Activated naive CD4-positive, alpha-beta T cell treated with anti-CD3 and anti-CD28 coated beads, Interleukin-2, amount 50 U/mL, for 24 hours (primary cell): ENCODE results near the gene LRRC23.

Source experiments
- H3K27ac Mint-ChIP-seq: one replicate; pipeline ENCODE4 v1.8.0; 2021; ENCODE audit warnings: mild to moderate bottlenecking, mixed read lengths
- H3K27me3 Mint-ChIP-seq: one replicate; pipeline ENCODE4 v1.8.0; 2021; ENCODE audit warnings: mixed read lengths
- H3K36me3 Mint-ChIP-seq: one replicate; pipeline ENCODE4 v1.8.0; 2021; ENCODE audit warnings: mixed read lengths
- H3K4me1 Mint-ChIP-seq: one replicate; pipeline ENCODE4 v1.8.0; 2021; ENCODE audit warnings: mixed read lengths
- H3K4me3 Mint-ChIP-seq: one replicate; pipeline ENCODE4 v1.8.0; 2021; ENCODE audit warnings: mild to moderate bottlenecking, mixed read lengths
- H3K9me3 Mint-ChIP-seq: one replicate; pipeline ENCODE4 v1.8.0; 2021; ENCODE audit warnings: mixed read lengths

The LRRC23 gene

GRCh38 chr12:6912164-6912935, 7.7 kb downstream of the LRRC23 start:
- Mint-ChIP-seq H3K27me3 (no peaks in the 10 kb centered on the region), H3K36me3 (no peaks in the 10 kb centered on the region)

GRCh38 chr12:6914246-6914946, 9.8 kb downstream of the LRRC23 start, which contains the start of gene ENO2:
TSS of gene ENO2 (plus strand) at chr12:6914580. CDS start at chr12:6915833, 1,253 bp downstream.
- peak within 1 kb of the TSS; percentile 95 for H3K27ac Mint-ChIP-seq
- no peaks in the 10 kb centered on the region for H3K9me3 Mint-ChIP-seq
- peak within 1 kb of the TSS; percentile 95 for H3K4me3 Mint-ChIP-seq
- H3K4me1 Mint-ChIP-seq, result peaks cover 38% of the 10 kb centered on the region
- no peaks in the 10 kb centered on the region for H3K27me3 Mint-ChIP-seq
- no peaks in the 10 kb centered on the region for H3K36me3 Mint-ChIP-seq

More at GRCh38 chr12:6912164-6912935, 7.7 kb downstream of the LRRC23 start:
- H3K27ac Mint-ChIP-seq, result peak overlapping the region; percentile 77
- no peaks in the 10 kb centered on the region for H3K9me3 Mint-ChIP-seq
- H3K4me1 Mint-ChIP-seq, result peaks cover 38% of the 10 kb centered on the region
- H3K4me3 Mint-ChIP-seq, result peak overlapping the region; percentile 56

- Mint-ChIP-seq H3K36me3 (no peaks in the 10 kb centered on the region), H3K27me3 (no peaks in the 10 kb centered on the region), H3K27ac (peak overlapping the region; percentile 95), H3K4me1 (peaks cover 38% of the 10 kb centered on the region), H3K9me3 (no peaks in the 10 kb centered on the region), H3K4me3 (peak overlapping the region; percentile 95)
Observed at GRCh38 chr12:6914947-6915788, 10.5 kb downstream of the LRRC23 start.

DNA sequence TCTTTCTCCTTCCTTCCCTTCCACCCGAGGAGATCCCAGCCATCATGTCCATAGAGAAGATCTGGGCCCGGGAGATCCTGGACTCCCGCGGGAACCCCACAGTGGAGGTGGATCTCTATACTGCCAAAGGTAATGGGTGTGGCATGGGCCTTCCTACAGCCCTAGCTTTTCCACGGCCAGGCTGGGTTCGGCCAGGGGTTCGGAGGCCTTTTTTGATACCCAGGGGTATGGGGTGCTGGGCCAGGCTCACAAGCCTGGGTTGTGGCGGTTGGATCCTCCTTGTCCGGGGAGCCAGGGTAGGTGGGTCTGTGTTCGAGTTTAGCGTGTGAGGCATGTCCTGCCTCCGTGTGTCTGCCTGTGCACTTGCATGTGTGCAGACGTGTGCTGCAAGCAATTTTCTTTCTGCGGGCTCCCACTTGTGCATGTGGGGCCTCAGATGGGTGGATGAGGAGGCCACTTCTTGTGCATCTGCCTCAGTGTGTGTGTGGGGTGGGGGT, 11.2 kb downstream of the LRRC23 start:
- no peaks in the 10 kb centered on the region for H3K9me3 Mint-ChIP-seq
- peak overlapping the region; percentile 95 for H3K4me3 Mint-ChIP-seq
- H3K4me1 Mint-ChIP-seq, result peaks cover 38% of the 10 kb centered on the region
- H3K27ac Mint-ChIP-seq, result peak overlapping the region; percentile 51
- H3K27me3 Mint-ChIP-seq, result no peaks in the 10 kb centered on the region
- H3K36me3 Mint-ChIP-seq, result no peaks in the 10 kb centered on the region

DNA sequence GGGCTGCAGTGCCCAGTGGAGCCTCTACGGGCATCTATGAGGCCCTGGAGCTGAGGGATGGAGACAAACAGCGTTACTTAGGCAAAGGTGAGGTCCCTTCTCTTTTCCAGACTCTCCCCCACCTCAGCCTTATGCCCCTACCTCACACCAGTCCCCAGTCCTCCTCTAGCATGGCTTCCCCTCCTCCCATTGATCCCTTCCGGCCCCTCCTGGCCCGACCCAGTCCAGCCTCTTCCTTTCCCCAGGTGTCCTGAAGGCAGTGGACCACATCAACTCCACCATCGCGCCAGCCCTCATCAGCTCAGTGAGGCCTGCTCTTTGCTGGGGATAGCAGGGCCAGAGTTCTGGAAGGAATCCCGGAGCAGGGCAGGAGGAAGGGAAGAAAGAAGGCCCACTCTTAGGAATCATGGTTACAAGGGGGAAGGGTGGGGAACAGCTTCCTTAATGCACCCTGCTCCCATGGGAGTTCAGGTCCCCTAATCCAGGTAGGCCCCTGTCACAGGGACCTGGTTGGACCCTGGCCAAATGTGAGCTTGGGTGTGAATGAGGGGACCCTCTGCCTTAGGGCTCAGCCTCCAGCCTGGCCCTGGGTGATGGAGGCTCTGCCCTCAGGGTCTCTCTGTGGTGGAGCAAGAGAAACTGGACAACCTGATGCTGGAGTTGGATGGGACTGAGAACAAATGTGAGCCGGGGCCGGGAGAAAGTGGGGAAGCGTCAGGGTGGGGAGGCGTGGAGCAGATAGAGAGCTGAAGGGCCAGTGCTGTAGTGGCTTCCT, 12.0 kb downstream of the LRRC23 start:
- no peaks in the 10 kb centered on the region for H3K36me3 Mint-ChIP-seq
- no peaks in the 10 kb centered on the region for H3K9me3 Mint-ChIP-seq
- H3K4me3 Mint-ChIP-seq, result peak overlapping the region; percentile 95
- H3K27ac Mint-ChIP-seq, result peak overlapping the region; percentile 68
- H3K4me1 Mint-ChIP-seq, result peaks cover 38% of the 10 kb centered on the region
- H3K27me3 Mint-ChIP-seq, result no peaks in the 10 kb centered on the region

GRCh38 chr12:6917491-6918231, 13.0 kb downstream of the LRRC23 start:
- H3K27ac Mint-ChIP-seq, result peak overlapping the region; percentile 12

GRCh38 chr12:6919588-6919987, 15.0 kb downstream of the LRRC23 start:
- Mint-ChIP-seq H3K36me3 (no peaks in the 10 kb centered on the region), H3K9me3 (no peaks in the 10 kb centered on the region), H3K4me3 (no peak overlapping the region), H3K27me3 (no peaks in the 10 kb centered on the region), H3K4me1 (peaks cover 29% of the 10 kb centered on the region), H3K27ac (peak overlapping the region; percentile 26)

More at GRCh38 chr12:6917491-6918231, 13.0 kb downstream of the LRRC23 start:
- Mint-ChIP-seq H3K4me1 (peaks cover 38% of the 10 kb centered on the region), H3K4me3 (no peak overlapping the region), H3K27me3 (no peaks in the 10 kb centered on the region), H3K9me3 (no peaks in the 10 kb centered on the region), H3K36me3 (no peaks in the 10 kb centered on the region)

- no peak overlapping the region for H3K4me3 Mint-ChIP-seq
- H3K4me1 Mint-ChIP-seq, result peaks cover 18% of the 10 kb centered on the region
- H3K9me3 Mint-ChIP-seq, result no peaks in the 10 kb centered on the region
- H3K27me3 Mint-ChIP-seq, result no peaks in the 10 kb centered on the region
- no peaks in the 10 kb centered on the region for H3K36me3 Mint-ChIP-seq
- no peak overlapping the region for H3K27ac Mint-ChIP-seq
Observed at GRCh38 chr12:6921539-6921938, 16.9 kb downstream of the LRRC23 start.

DNA sequence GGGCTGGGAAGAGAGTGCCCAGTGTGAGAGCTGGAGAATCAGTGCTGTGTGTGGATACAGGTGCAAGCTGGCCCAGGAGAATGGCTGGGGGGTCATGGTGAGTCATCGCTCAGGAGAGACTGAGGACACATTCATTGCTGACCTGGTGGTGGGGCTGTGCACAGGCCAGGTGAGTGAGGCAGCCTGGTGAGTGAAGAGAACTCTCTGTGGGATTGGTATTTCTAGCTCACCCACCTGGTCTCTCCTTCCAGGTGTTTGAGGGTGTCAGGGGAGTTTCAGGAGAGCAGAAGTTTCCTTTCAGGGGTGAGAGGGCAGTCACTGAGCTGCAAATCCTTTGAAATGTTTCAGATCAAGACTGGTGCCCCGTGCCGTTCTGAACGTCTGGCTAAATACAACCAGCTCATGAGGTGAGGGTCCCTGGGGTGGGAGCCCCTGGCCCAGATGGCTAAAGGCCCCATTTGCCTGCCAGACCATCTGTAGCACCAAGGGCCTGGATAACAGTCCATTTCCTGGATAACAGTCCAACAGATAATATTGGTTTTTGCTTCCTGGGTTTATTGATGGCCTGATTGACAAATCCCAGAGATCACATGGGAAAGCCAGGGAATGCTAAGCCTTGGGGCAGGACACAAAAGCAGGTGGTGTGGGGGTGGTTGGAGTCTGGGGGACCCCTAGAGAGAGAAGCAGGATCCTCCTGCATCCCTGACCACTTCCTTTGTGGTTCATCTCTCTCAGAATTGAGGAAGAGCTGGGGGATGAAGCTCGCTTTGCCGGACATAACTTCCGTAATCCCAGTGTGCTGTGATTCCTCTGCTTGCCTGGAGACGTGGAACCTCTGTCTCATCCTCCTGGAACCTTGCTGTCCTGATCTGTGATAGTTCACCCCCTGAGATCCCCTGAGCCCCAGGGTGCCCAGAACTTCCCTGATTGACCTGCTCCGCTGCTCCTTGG, 17.6 kb downstream of the LRRC23 start:
- no peaks in the 10 kb centered on the region for H3K27me3 Mint-ChIP-seq
- no peaks in the 10 kb centered on the region for H3K9me3 Mint-ChIP-seq
- H3K4me3 Mint-ChIP-seq, result no peak overlapping the region
- peaks cover 20% of the 10 kb centered on the region for H3K4me1 Mint-ChIP-seq
- peak overlapping the region; percentile 62 for H3K27ac Mint-ChIP-seq
- no peaks in the 10 kb centered on the region for H3K36me3 Mint-ChIP-seq

GRCh38 chr12:6923003-6923732, 18.5 kb downstream of the LRRC23 start:
- H3K27ac Mint-ChIP-seq, result no peak overlapping the region
- no peaks in the 10 kb centered on the region for H3K9me3 Mint-ChIP-seq
- peaks cover 20% of the 10 kb centered on the region for H3K4me1 Mint-ChIP-seq

DNA sequence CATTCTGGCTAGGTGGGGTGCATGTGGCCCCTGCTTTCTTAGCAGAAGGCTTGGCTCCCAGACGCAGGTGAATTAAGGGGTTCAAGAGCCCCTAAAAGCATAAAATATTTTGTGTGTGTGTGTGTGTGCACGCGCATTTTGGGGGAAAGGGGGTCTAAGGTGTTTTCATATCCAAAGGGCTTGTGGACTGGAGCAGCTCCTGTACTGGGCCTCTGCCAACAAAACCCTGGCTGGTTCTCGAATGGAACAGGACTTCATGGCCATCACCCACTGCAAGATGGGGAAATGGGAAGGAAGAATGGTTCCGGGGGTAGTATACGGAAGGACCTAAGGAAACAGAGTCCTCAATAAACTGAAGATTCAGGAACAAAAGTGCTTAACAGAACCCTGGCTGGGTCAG, 19.2 kb downstream of the LRRC23 start:
- Mint-ChIP-seq H3K4me1 (peaks cover 24% of the 10 kb centered on the region), H3K36me3 (no peaks in the 10 kb centered on the region), H3K4me3 (no peak overlapping the region), H3K27me3 (no peaks in the 10 kb centered on the region), H3K9me3 (no peaks in the 10 kb centered on the region), H3K27ac (no peak overlapping the region)

More at GRCh38 chr12:6923003-6923732, 18.5 kb downstream of the LRRC23 start:
- Mint-ChIP-seq H3K36me3 (no peaks in the 10 kb centered on the region), H3K27me3 (no peaks in the 10 kb centered on the region), H3K4me3 (no peak overlapping the region)

DNA sequence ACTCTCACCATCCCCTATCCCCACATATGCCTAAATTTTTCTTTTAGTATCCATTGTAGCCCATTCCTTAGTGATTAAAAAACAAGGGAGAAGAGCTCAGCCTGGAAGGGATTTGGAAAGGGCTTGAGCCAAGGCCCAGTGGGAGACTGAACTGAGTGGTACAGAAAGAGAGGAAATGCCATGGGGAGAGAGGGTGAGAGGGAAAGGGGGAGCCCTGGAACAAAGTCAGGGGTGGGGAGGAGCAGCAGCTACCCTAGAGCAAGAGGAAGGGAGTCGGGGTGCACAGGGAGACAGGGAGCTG, 20.6 kb downstream of the LRRC23 start:
- peak overlapping the region; percentile 26 for H3K27ac Mint-ChIP-seq
- no peak overlapping the region for H3K4me3 Mint-ChIP-seq
- no peaks in the 10 kb centered on the region for H3K9me3 Mint-ChIP-seq
- no peaks in the 10 kb centered on the region for H3K27me3 Mint-ChIP-seq
- H3K4me1 Mint-ChIP-seq, result peaks cover 36% of the 10 kb centered on the region
- no peaks in the 10 kb centered on the region for H3K36me3 Mint-ChIP-seq
